B cell (primary cell): ENCODE data around the gene PLA2G1B. TPM values are rescaled to one million over a fixed set of nuclear protein-coding genes. Genes with fewer than 3 reads are reported as not detected.

Experiments
- ATAC-seq: fragments of 200-7000 bp; cut with Tn5 transposase; one replicate; pipeline ENCODE4 v1.10.0; 2021; ENCODE audit warnings: low read depth, mild to moderate bottlenecking, moderate number of reproducible peaks, moderate library complexity
- CTCF ChIA-PET: fragments of 350-600 bp; sonication (Branson Sonifier 250); formaldehyde crosslinking; loops from one replicate; lab custom pipeline; 2021; ENCODE audit warnings: antibody characterized with exemption, inconsistent platforms; lab: Charles Lee
- POLR2A ChIA-PET: fragments of 350-600 bp; sonication (Branson Sonifier 250); formaldehyde crosslinking; loops from one replicate; lab custom pipeline; 2021; ENCODE audit warnings: antibody characterized with exemption; lab: Charles Lee
- DNase-seq: peaks from one replicate; pipeline ENCODE4 v3.0.0; 2013
- H2AFZ ChIP-seq: 2 replicates; pipeline ENCODE4 v1.6.1; 2012; ENCODE audit warnings: mild to moderate bottlenecking, low read depth, low read length; ENCODE audit not compliant: insufficient read depth, poor library complexity, severe bottlenecking
- H3K27ac ChIP-seq, 2 donors: 1 replicate in 1 of 2; 2 replicates in 1 of 2; pipeline ENCODE4 v1.5.1; 2012 to 2013; ENCODE audit warnings: low read length in 2 of 2, mild to moderate bottlenecking in 2 of 2, moderate library complexity in 1 of 2
- H3K27me3 ChIP-seq, 4 experiments: fragments of 200-600 bp in 1 of 4; sonication (generic) in 1 of 4; replicated peaks in 1 of 4; 1 replicate in 2 of 4; 2 replicates in 2 of 4; pipeline versions ENCODE4 v1.6.1 to v1.7.0; 2013 to 2016; ENCODE audit warnings: low read length in 3 of 4, mild to moderate bottlenecking in 2 of 4, mixed read lengths in 1 of 4, moderate library complexity in 1 of 4; ENCODE audit not compliant: insufficient read depth in 4 of 4, control insufficient read depth in 3 of 4; ENCODE audit errors: control extremely low read depth in 1 of 4
- H3K36me3 ChIP-seq, 2 experiments: replicated peaks in 1 of 2; 1 replicate in 1 of 2; 2 replicates in 1 of 2; pipeline versions ENCODE4 v1.6.1 to v1.7.1; 2013; ENCODE audit warnings: low read length in 1 of 2; ENCODE audit not compliant: insufficient read depth in 2 of 2, control insufficient read depth in 1 of 2; ENCODE audit errors: control extremely low read depth in 1 of 2, extremely low read depth in 1 of 2
- H3K4me1 ChIP-seq, 2 donors: fragments of 200-600 bp in 1 of 2; sonication (generic) in 1 of 2; 1 replicate in 1 of 2; 2 replicates in 1 of 2; pipeline versions ENCODE4 v1.5.1 to v1.6.1; 2013 to 2017; ENCODE audit warnings: low read length in 2 of 2; ENCODE audit not compliant: control insufficient read depth in 2 of 2, insufficient read depth in 2 of 2
- H3K4me2 ChIP-seq: replicated peaks from 2 replicates; pipeline ENCODE3; 2012; ENCODE audit warnings: mild to moderate bottlenecking, low read depth, low read length; ENCODE audit not compliant: poor library complexity, severe bottlenecking
- H3K4me3 ChIP-seq, 5 experiments: fragments of 200-600 bp in 1 of 5; sonication (generic) in 1 of 5; 1 replicate in 3 of 5; 2 replicates in 2 of 5; pipeline versions ENCODE4 v1.5.1 to v1.7.0; 2011 to 2016; ENCODE audit warnings: low read length in 4 of 5, mild to moderate bottlenecking in 4 of 5, low read depth in 2 of 5, control low read depth in 1 of 5, moderate library complexity in 1 of 5; ENCODE audit not compliant: insufficient read depth in 1 of 5; ENCODE audit errors: control extremely low read depth in 1 of 5, extremely low read depth in 1 of 5
- H3K79me2 ChIP-seq: fragments of 200-600 bp; sonication (generic); one replicate; pipeline ENCODE4 v1.6.0; 2016; ENCODE audit warnings: low read length; ENCODE audit not compliant: control insufficient read depth, insufficient read depth
- H3K9ac ChIP-seq: fragments of 200-600 bp; sonication (generic); 2 replicates; pipeline ENCODE4 v1.6.1; 2017; ENCODE audit warnings: mild to moderate bottlenecking, low read length, moderate library complexity
- H3K9me3 ChIP-seq, 3 donors: one replicate each; pipeline versions ENCODE4 v1.6.1 to v1.7.1; 2013; ENCODE audit warnings: low read length in 2 of 3; ENCODE audit not compliant: control insufficient read depth in 2 of 3, insufficient read depth in 1 of 3; ENCODE audit errors: control extremely low read depth in 1 of 3
- H4K20me1 ChIP-seq: 2 replicates; pipeline ENCODE4 v1.6.0; 2012; ENCODE audit warnings: mild to moderate bottlenecking, low read length; ENCODE audit not compliant: insufficient read depth, control insufficient read depth, poor library complexity, severe bottlenecking
- H3K27ac Mint-ChIP-seq: one replicate; pipeline ENCODE4 v1.8.0; 2021; ENCODE audit warnings: mixed read lengths
- H3K27me3 Mint-ChIP-seq: one replicate; pipeline ENCODE4 v1.8.0; 2021; ENCODE audit warnings: mixed read lengths
- H3K4me1 Mint-ChIP-seq: one replicate; pipeline ENCODE4 v1.8.0; 2021; ENCODE audit warnings: mixed read lengths
- H3K4me3 Mint-ChIP-seq: one replicate; pipeline ENCODE4 v1.8.0; 2021; ENCODE audit warnings: mixed read lengths
- H3K9me3 Mint-ChIP-seq: one replicate; pipeline ENCODE4 v1.8.0; 2022; ENCODE audit warnings: mixed read lengths; ENCODE audit not compliant: insufficient read depth
- EZH2 ChIP-seq: IDR thresholded peaks from 2 replicates; pipeline ENCODE4 v1.6.1; 2012; ENCODE audit warnings: borderline replicate concordance, low read depth, mild to moderate bottlenecking, moderate library complexity, low read length; ENCODE audit not compliant: insufficient read depth, poor library complexity, severe bottlenecking
- WGBS: methylation state at CpG from one replicate; pipeline ENCODE4 v1.1.5; 2013; ENCODE audit warnings: missing lambda C conversion rate; ENCODE audit not compliant: insufficient coverage; 5-methylcytosine and 5-hydroxymethylcytosine counted together
- intact Hi-C: fragments of 100-400 bp; cut with micrococcal nuclease; formaldehyde crosslinking; loops from one replicate; pipeline ENCODE4 v1.10.0; 2022
- polyA plus RNA-seq: library from polyadenylated mRNA; depleted of rRNA; stranded (reverse); fragments of >200 nt; gene quantifications from 2 replicates; pipeline ENCODE4 v1.2.3, GENCODE V29; 2012
- total RNA-seq, 2 donors: library from RNA; stranded (reverse); fragments of 120-200 nt in 1 of 2; gene quantifications; 1 replicate in 1 of 2; 2 replicates in 1 of 2; pipeline versions ENCODE4 v1.2.3 to v1.2.4, GENCODE V29; 2013 to 2022
- TF ChIP-seq, protein P1 (sequence below): fragments of 200-600 bp; IDR thresholded peaks from one replicate; pipeline ENCODE4 v1.8.0; 2022; ENCODE audit warnings: antibody characterized with exemption, mild to moderate bottlenecking

Gene PLA2G1B
- total and polyA plus RNA-seq, 2 donors (not counting 1 experiment from before 2014, with no cell fraction given): not detected

- Histone ChIP-seq H3K36me3 (no peaks in the 10 kb centered on the region), H4K20me1 (no peaks in the 10 kb centered on the region), H3K27ac (no peak overlapping the region), H3K79me2 (no peaks in the 10 kb centered on the region), H3K27me3 (peaks cover 0 to 57% (median 32%) of the 10 kb centered on the region in 4 experiments), H3K4me1 (peaks cover 8 to 12% of the 10 kb centered on the region in 2 donors), H3K9me3 (no peaks in the 10 kb centered on the region), H2AFZ (no peak overlapping the region), H3K4me2 (no peak overlapping the region), H3K4me3 (no peak overlapping the region), H3K9ac (no peak overlapping the region)
- intact Hi-C loops: no loop called here
- Mint-ChIP-seq H3K4me3 (no peak overlapping the region), H3K27ac (no peak overlapping the region), H3K9me3 (no peaks in the 10 kb centered on the region), H3K4me1 (peaks cover 9% of the 10 kb centered on the region), H3K27me3 (peaks cover 76% of the 10 kb centered on the region)
- TF ChIP-seq, protein P1, sequence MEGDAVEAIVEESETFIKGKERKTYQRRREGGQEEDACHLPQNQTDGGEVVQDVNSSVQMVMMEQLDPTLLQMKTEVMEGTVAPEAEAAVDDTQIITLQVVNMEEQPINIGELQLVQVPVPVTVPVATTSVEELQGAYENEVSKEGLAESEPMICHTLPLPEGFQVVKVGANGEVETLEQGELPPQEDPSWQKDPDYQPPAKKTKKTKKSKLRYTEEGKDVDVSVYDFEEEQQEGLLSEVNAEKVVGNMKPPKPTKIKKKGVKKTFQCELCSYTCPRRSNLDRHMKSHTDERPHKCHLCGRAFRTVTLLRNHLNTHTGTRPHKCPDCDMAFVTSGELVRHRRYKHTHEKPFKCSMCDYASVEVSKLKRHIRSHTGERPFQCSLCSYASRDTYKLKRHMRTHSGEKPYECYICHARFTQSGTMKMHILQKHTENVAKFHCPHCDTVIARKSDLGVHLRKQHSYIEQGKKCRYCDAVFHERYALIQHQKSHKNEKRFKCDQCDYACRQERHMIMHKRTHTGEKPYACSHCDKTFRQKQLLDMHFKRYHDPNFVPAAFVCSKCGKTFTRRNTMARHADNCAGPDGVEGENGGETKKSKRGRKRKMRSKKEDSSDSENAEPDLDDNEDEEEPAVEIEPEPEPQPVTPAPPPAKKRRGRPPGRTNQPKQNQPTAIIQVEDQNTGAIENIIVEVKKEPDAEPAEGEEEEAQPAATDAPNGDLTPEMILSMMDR: no peak
- no peak for TF ChIP-seq EZH2
- WGBS: 98% methylated on average over 6 of the region's 8 CpGs
- no peak for ATAC-seq
- no peak for DNase-seq
- CTCF ChIA-PET: interaction anchor here (1.9 kb wide), 1 partner anchor 17 kb away, joined by 5 read pairs; no protein-coding TSS in a partner anchor
- POLR2A ChIA-PET: no interaction called here
Measured at GRCh38 chr12:120373683-120374082, 46.1 kb upstream of the PLA2G1B start.

DNA sequence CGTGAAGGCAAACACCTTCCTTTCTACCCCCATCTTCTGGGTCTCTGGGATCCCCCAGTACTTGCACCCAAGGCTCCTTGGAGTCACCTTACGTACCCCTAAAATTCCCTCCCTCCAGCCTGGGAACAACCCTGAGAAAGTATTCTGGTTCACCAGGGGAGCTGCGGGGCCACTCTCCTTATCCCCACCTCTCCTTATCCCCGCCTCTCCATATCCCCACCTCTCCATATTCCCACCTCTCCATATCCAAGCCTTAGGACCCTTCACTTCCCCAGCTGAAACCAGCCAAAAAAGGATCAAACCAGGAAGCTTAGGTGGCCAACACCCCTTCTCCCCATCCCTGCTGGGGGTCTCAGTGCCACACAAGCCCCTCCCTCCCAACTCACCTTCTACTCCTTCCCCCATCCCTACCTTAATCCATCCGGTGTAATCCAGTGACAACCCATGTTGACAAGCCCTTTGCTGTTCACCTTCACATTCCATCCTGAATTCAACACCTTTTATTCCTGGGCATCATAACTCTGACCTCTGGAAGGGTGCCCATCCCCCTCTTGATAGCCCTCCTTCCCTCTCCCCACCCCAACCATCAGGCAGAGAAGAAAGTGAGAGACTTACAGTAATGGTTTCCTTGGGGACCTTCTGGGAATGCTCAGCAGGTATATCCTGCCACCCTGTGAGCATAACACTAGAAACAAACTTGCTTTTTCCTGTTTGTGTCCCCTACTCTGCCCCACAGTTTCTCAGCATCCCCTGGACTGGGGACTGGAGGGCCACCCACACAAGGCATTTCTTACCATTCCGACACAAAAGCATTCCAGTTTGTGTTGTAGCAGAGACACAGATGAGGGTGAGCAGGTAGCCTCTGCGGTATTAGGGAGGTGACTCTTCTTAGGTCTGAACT is 43.0 kb upstream of the PLA2G1B start:
- Mint-ChIP-seq H3K4me3 (peak overlapping the region; percentile 81), H3K27me3 (peaks cover 77% of the 10 kb centered on the region), H3K4me1 (peaks cover 17% of the 10 kb centered on the region), H3K27ac (no peak overlapping the region), H3K9me3 (no peaks in the 10 kb centered on the region)
- TF ChIP-seq, protein P1: no peak
- TF ChIP-seq EZH2: no peak
- Histone ChIP-seq H3K9me3 (no peaks in the 10 kb centered on the region), H3K36me3 (no peaks in the 10 kb centered on the region), H3K4me2 (no peak overlapping the region), H3K27ac (no peak overlapping the region), H2AFZ (no peak overlapping the region), H3K79me2 (no peaks in the 10 kb centered on the region), H3K4me3 (no peak overlapping the region), H4K20me1 (no peaks in the 10 kb centered on the region), H3K4me1 (peaks cover 8 to 22% of the 10 kb centered on the region in 2 donors), H3K27me3 (peaks cover 0 to 68% (median 44%) of the 10 kb centered on the region in 4 experiments), H3K9ac (no peak overlapping the region)
- DNase-seq (no peak), ATAC-seq (no peak)
- CTCF ChIA-PET: no interaction called here
- POLR2A ChIA-PET: no interaction called here
- 35% methylated on average over 6 of the region's 7 CpGs for WGBS
- intact Hi-C loops: no loop called here
